Uterus (tissue), 4 donors: ENCODE results near the gene ZNF563. TPM values are rescaled to one million over a fixed set of nuclear protein-coding genes. Genes with fewer than 3 reads are reported as not detected.

Experiments
- DNase-seq, 2 donors: peaks; one replicate each; pipeline ENCODE4 v3.0.0-alpha.2; 2019 to 2020
- H3K27ac ChIP-seq, 2 donors: fragments of 200-600 bp; sonication (generic); 1 replicate in 1 of 2; 2 replicates in 1 of 2; pipeline ENCODE4 v1.5.1; 2016 to 2018
- H3K27me3 ChIP-seq, 2 donors: fragments of 200-600 bp; sonication (generic); one replicate each; pipeline ENCODE4 v1.5.1; 2018 to 2019; ENCODE audit warnings: control low read depth in 1 of 2
- H3K36me3 ChIP-seq, 2 donors: fragments of 200-600 bp; sonication (generic); one replicate each; pipeline ENCODE4 v1.5.1; 2019; ENCODE audit warnings: control low read depth in 1 of 2
- H3K4me1 ChIP-seq, 2 donors: fragments of 200-600 bp; sonication (generic); one replicate each; pipeline ENCODE4 v1.5.1; 2018 to 2019; ENCODE audit warnings: control low read depth in 1 of 2
- H3K4me3 ChIP-seq, 2 donors: fragments of 200-600 bp; sonication (generic); 1 replicate in 1 of 2; 2 replicates in 1 of 2; pipeline ENCODE4 v1.5.1; 2018 to 2019; ENCODE audit warnings: mild to moderate bottlenecking in 1 of 2
- H3K9me3 ChIP-seq, 2 donors: fragments of 200-600 bp; sonication (generic); one replicate each; pipeline ENCODE4 v1.5.1; 2019; ENCODE audit warnings: control low read depth in 1 of 2
- CTCF ChIP-seq, 4 experiments: fragments of 200-600 bp in 2 of 4; fragments of 450-650 bp in 2 of 4; sonication (generic) in 2 of 4; IDR thresholded peaks; one replicate each; pipeline ENCODE4 v1.5.1; 2016 to 2019; ENCODE audit warnings: antibody characterized with exemption in 4 of 4, mild to moderate bottlenecking in 2 of 4, moderate library complexity in 1 of 4
- POLR2A ChIP-seq, 2 donors: fragments of 450-650 bp; IDR thresholded peaks; one replicate each; pipeline ENCODE4 v1.6.1; 2016; ENCODE audit warnings: antibody characterized with exemption in 2 of 2, mild to moderate bottlenecking in 1 of 2, moderate library complexity in 1 of 2
- intact Hi-C: fragments of 100-400 bp; cut with DNase I; formaldehyde crosslinking; loops from one replicate; pipeline ENCODE4 v1.15.1; 2023; ENCODE audit warnings: low total_unique reads
- total RNA-seq, 4 donors: library from RNA; depleted of rRNA in 3 of 4; stranded (reverse); fragments of >200 nt in 3 of 4; gene quantifications; one replicate each; pipeline versions ENCODE4 v1.1.0 to v1.2.4, GENCODE V29; 2014 to 2023
- donor health status: DM: yes; HTN: yes; CAD: no.

Gene ZNF563
- total RNA-seq, 4 donors from 2014 or later = 6.4 to 9.7 (median 7.9) TPM

GRCh38 chr19:12284226-12284625 is 49.2 kb downstream of the ZNF563 start:
- H3K9me3 ChIP-seq = no peaks in the 10 kb centered on the region
- no peaks in the 10 kb centered on the region for H3K4me1 ChIP-seq
- no peak overlapping the region for H3K4me3 ChIP-seq
- intact Hi-C loops = no loop called here
- H3K27ac ChIP-seq = no peak overlapping the region
- no peak for TF ChIP-seq POLR2A (IDR thresholded peaks at IDR 0.05)
- TF ChIP-seq CTCF (IDR thresholded peaks at IDR 0.05) = no peak
- no peaks in the 10 kb centered on the region for H3K27me3 ChIP-seq
- H3K36me3 ChIP-seq = no peaks in the 10 kb centered on the region
- DNase-seq = no peak

DNA sequence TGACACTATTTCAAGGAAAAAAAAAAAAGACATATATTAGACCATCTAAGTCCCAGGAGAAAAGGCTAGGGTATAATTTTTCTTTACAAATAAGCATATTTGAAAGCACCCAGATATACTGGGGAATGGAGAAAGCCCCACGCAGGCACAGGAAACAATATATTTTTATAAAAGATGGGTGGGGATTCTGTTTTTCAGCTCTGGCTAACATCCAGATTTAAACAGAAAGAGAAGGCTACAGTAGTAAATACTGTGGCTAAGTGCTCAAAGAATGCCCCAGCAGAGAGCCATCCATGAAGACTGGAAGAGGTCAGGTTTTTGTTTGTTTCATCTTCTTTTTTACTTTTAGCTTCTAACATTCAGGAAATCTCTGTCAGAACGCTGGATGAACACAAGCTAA is 54.7 kb downstream of the ZNF563 start:
- no peak overlapping the region for H3K4me3 ChIP-seq

DNA sequence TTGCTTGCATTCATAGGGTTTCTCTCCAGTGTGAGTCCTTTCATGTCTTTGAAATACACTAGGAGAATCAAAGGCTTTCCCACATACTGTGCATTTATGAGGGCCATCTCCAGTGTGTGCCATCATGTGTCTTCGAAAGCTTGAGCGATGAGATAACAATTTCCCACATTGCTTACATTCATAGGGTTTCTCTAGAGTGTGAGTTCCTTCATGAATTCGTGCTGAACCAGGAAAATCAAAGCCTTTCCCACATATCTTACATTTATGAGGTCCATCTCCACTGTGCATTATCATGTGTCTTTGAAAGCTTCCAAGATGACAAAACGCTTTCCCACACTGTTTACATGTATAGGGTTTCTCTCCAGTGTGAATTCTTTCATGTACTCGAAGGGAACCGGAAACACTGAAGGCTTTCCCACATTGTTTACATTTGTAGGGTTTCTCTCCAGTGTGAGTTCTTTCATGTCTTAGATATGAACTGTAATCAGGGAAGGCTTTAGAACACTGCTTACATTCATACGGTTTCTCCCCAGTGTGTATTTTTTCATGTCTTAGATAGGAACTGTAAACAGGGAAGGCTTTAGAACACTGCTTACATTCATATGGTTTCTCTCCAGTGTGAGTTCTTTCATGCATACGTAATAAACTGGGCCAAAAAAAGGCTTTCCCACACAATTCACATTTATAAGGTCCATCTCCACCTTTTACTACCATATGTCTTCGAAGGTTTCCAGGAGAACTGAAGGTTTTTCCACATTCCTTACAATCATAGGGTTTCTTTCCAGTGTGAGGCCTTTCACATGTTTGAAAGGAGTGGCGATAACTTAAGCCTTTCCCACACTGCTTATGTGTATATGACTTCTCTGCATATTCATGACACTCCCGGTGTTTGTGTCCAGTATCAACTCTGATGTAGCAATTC is 60.2 kb downstream of the ZNF563 start:
- H3K4me3 ChIP-seq = no peak overlapping the region
- no peak overlapping the region for H3K27ac ChIP-seq
- no peaks in the 10 kb centered on the region for H3K4me1 ChIP-seq
- H3K36me3 ChIP-seq = no peaks in the 10 kb centered on the region
- intact Hi-C loops = no loop called here
- peaks cover 0 to 33% of the 10 kb centered on the region in 2 donors for H3K9me3 ChIP-seq
- H3K27me3 ChIP-seq = no peaks in the 10 kb centered on the region
- no peak for DNase-seq
- TF ChIP-seq POLR2A (IDR thresholded peaks at IDR 0.05) (no peak), CTCF (IDR thresholded peaks at IDR 0.05) (no peak)

More for the DNA sequence above, 54.7 kb downstream of the ZNF563 start:
- Histone ChIP-seq H3K36me3 (no peaks in the 10 kb centered on the region), H3K27ac (no peak overlapping the region), H3K9me3 (peaks cover 0 to 13% of the 10 kb centered on the region in 2 donors), H3K27me3 (no peaks in the 10 kb centered on the region), H3K4me1 (no peaks in the 10 kb centered on the region)
- DNase-seq = no peak
- intact Hi-C loops = no loop called here
- no peak for TF ChIP-seq POLR2A (IDR thresholded peaks at IDR 0.05)
- TF ChIP-seq CTCF (IDR thresholded peaks at IDR 0.05) = no peak

GRCh38 chr19:12272386-12272785 is 61.0 kb downstream of the ZNF563 start:
- H3K4me3 ChIP-seq = no peak overlapping the region
- peaks cover 0 to 30% of the 10 kb centered on the region in 2 donors for H3K9me3 ChIP-seq
- no peak overlapping the region for H3K27ac ChIP-seq
- H3K36me3 ChIP-seq = no peaks in the 10 kb centered on the region
- no peak for DNase-seq
- no peaks in the 10 kb centered on the region for H3K27me3 ChIP-seq
- no peak for TF ChIP-seq CTCF (IDR thresholded peaks at IDR 0.05)
- TF ChIP-seq POLR2A (IDR thresholded peaks at IDR 0.05) = no peak
- no peaks in the 10 kb centered on the region for H3K4me1 ChIP-seq
- intact Hi-C loops = no loop called here

DNA sequence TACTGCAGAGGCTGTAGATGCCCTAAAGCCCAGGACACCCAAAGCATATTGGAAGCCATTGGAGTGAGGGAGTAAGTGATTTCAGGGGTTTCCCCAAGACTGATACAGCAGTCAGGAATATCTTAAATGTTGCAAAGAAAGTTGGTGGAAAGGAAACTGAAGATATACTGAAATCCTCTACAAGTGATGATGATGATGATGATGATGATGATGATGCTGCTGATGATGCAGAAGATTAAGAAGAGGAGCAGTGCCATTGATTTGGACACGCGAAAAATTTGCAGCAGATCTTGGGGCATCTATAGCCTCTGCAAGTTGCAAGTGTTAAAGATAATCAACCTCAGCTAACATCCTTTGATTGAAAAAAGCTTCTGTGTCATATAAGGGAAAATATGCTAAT is 62.6 kb downstream of the ZNF563 start:
- Histone ChIP-seq H3K9me3 (peaks cover 0 to 25% of the 10 kb centered on the region in 2 donors), H3K27ac (no peak overlapping the region), H3K27me3 (no peaks in the 10 kb centered on the region), H3K36me3 (no peaks in the 10 kb centered on the region), H3K4me3 (no peak overlapping the region), H3K4me1 (no peaks in the 10 kb centered on the region)
- intact Hi-C loops = no loop called here
- no peak for TF ChIP-seq POLR2A (IDR thresholded peaks at IDR 0.05)
- no peak for TF ChIP-seq CTCF (IDR thresholded peaks at IDR 0.05)
- DNase-seq = no peak
